HG02938 (cell line): ENCODE measurements around the gene NARF.

Experiments
- ATAC-seq: cut with Tn5 transposase; IDR thresholded peaks from one replicate; pipeline ENCODE4 v1.9.1; 2021; ENCODE audit warnings: mild to moderate bottlenecking, moderate library complexity; ENCODE audit not compliant: unreplicated experiment

NARF gene

GRCh38 chr17:82433560-82434215, 24.9 kb upstream of the NARF start:
- ATAC-seq: no peak

DNA sequence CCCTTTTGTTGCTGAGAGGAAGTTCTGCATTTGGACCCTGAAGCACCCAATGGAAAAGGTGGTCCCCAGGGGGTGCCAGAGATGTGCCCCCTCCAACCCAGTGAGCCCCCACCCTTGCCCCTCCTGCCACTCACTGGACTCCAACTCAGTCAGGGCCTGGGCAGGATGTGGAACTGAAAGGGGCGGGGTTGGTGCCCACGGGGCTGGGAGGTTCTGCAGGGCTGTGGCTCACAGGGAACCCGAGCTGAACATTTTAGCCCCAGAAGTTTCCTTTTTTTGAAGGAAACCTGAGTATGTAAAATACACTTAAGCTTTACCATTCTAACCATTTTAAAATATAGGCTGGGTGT, 24.4 kb upstream of the NARF start:
- ATAC-seq: no peak

GRCh38 chr17:82435103-82435502, 23.4 kb upstream of the NARF start:
- no peak for ATAC-seq

DNA sequence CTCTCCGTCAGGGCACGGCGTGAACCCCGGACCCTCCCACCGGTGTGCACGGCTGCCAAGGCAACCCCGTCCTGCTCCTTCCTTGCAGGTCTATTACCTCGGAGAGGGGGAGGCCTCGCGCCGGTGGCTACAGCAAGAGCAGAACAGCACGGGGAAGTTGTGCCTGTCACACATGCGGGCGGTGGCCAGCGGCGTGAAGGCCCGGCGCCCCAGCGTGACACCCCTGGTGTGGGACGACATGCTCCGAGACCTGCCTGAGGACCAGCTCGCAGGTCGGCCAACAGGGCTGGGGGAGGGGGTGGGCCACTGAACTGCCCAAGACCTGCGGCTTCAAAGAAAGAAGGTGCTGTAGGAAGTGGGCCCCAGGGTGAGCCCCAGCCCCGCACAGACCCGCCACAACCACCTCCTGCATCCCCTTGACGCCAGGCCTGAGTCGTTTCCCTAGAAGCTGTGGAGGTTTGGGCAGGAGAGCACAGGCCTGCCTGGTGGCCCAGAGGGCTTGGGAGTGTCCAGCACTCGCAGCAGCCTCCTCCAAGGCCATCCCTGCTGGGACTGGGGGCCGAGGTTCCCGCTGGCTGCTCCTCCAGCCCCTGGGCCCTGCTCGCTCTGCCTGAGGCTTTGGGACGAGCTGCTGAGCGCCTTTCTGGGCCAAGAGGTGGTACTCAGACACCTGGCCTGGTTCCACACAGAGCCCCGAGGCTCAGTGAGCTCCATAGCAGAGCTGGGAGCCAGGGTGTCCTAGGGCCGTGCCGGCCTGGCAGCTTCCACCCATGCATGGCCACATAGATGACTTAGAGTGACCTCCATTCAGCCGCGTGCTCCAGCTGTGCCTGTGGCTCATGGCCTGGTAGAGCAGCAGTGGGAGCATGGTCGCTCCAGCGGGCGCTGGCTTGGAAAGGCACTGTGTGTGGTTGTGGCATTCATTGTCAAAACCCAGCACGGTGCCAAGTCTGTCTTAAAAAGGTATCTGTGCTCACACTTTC, 22.6 kb upstream of the NARF start:
- no peak for ATAC-seq

DNA sequence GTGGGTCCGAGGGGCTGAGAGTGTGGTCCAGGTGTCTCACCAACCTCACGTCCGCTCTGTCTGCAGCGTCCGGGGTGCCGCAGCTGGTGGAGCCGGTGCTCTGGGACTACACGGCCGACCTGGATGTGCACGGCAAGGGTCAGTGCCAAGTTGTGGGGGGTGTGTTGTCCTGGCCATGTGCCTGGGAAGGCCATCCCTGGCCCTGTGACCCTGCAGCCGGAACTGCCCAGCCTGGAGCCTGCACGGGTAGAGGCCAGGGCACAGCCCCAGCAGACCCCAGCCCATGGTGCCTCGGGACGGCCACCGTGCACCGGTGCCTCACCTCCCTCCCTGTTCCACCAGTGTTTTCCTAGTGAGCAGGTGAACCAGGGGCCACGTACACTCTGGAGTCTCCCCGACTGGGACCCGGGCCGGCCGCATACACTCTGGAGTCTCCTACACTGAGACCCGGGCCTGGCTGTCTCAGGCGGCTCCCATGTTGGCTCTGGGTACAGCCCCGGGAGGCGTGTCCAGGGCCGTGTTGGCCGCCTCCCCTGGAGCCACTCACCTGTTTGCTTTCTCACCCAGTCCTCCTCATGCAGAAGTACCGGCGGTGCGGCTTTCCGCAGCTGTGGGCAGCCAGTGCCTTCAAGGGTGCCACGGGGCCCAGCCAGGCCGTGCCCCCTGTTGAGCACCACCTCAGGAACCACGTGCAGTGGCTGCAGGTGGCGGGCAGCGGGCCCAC, 21.8 kb upstream of the NARF start:
- no peak for ATAC-seq

GRCh38 chr17:82437325-82437668, 21.2 kb upstream of the NARF start:
- ATAC-seq: no peak

- no peak for ATAC-seq
Observed at GRCh38 chr17:82438401-82439193, 19.9 kb upstream of the NARF start.

DNA sequence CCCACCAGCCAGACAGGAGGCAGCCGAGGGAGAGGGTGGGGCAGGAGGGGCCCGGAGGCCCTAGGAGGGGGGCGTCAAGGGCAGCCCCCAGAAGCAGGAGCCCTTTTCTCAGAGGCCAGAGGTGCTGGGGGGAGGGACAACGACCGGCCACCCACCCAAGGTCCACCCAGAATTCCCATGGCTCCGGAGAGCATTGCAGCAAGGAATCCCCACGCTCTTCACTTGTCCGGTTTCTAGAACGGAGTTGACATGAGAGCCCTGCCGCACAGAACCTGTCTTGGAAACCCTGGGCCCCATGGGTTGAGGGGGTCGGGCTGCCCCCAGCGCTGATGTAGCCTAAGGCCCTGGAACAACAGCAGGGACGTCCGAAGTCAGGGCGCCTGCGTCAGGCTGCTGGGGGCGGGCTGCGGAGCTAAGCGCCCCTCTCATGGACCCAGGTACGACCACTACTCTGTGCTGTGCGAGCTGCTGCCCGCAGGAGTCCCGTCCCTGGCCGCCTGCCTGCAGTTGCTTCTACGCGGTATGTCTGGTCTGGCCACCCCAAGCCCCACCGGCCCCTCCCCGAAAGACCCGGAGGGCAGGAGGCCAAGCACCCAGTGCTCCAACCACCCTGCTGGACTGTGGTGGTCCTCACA, 19.2 kb upstream of the NARF start:
- no peak for ATAC-seq

DNA sequence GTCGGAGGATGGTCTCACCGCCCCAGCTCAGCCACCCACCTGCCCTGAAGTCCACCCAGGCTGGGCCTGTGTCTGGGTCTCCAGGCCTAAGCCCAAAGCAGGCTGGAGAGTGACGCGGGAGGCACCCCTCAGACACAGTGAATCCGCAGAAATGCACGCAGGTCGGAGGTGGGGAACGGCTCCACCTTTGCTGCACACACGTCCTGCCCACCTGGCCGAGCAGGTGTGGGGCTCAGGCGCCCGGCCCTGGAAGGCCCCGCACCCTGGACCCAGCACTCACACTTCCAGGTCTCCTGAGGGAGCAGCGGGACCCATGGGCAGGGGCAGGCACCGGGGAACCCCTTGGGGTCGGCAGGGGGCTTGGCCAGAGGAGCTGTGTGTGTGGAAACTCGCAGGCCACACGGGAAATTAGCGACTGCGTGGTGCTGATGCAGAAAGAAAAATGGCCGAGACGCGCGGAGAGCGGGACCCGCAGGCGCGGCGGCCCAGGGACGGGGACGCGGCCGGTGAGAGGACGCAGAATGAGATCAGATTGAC, 18.6 kb upstream of the NARF start:
- ATAC-seq: no peak

GRCh38 chr17:82440469-82440981, 18.0 kb upstream of the NARF start:
- ATAC-seq: no peak

DNA sequence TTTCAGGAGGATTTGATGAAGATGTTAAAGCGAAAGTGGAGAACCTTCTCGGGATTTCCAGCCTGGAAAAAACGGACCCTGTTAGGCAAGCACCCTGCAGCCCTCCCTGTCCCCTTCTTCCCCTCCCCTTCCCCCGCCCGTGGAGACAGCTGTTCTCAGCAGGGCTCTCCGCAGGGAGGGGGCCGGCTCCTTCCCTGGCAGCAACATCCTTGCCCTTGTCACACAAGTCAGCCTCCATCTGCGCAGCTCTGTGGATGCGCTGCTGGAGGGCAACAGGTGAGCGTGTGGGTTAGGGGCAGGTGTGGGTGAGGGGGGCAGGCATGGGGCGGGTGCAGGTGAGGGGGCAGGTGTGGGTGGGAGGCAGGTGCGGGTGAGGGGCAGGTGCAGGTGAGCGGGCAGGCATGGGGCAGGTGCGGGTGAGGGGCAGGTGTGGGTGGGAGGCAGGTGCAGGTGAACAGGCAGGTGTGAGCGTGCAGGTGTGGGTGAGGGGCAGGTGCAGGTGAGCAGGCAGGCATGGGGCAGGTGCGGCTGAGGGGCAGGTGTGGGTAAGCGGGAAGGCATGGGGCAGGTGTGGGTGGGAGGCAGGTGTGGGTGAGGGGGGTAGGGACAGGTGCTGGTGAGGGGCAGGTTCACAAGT, 17.4 kb upstream of the NARF start:
- no peak for ATAC-seq

DNA sequence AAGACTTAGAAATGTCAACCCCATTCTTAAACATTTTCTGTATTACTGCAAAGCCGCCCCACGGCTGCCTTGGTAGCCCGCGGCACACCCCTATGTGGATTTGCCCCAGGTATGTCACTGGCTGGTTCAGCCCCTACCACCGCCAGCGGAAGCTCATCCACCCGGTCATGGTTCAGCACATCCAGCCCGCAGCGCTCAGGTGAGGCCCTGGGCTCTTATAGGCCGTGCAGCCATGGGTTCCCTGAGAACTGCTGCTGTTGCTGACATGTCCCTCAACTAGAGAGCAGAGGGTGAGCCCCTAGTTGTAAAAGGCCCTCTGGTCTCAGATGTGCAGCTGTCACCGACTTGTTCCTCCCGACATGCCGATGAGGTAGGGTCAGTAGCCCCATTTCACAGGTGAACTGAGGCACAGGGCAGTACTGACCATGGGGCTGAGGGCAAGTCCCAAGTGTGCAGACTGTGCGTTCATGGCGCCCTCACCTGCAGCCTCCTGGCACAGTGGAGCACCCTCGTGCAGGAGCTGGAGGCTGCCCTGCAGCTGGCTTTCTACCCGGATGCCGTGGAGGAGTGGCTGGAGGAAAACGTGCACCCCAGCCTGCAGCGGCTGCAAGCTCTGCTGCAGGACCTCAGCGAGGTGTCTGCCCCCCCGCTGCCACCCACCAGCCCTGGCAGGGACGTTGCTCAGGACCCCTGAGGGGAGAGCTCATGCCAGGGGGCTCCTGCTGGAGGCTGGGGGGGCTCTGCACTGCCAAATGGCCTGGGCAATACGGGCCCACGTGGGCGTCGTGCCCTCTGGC, 16.7 kb upstream of the NARF start:
- ATAC-seq: no peak

GRCh38 chr17:82442643-82443464, 15.7 kb upstream of the NARF start:
- ATAC-seq: no peak

DNA sequence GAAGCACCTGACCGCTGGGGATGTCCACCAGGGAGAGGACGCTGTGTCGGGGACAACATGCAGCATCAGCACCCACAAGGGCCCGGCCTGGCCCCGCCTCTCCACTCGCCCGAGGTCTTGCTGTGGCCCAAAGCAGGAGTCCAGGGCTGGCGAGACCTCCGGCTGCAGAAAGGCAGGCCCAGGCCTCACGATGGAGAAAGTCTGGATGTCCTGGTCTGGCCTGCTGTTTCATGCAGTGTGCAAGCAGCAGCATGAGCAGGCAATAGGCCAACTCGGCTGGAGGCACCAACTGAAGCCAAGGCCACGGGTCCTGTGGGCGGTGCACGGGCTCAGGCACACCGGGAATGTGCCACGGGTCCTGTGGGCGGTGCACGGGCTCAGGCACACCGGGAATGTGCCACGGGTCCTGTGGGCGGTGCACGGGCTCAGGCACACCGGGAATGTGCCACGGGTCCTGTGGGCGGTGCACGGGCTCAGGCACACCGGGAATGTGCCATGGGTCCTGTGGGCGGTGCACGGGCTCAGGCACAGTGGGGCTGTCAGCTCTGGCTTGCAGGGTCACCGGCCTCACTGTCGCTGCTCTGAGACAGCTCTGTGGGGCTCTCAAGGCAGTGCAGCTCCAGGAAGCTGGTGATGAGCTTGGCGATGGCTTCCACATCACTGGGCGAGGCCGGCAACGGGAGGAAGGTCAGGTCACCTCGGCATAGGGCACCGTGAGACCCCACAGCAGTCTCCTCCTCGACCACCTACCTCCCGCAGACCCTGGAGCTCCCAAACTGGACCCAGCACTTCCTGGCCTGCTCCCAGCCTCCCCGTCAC, 14.9 kb upstream of the NARF start:
- ATAC-seq: no peak

- ATAC-seq: no peak
Observed at GRCh38 chr17:82444284-82444893, 14.2 kb upstream of the NARF start.

- no peak for ATAC-seq
Observed at GRCh38 chr17:82444941-82445521, 13.5 kb upstream of the NARF start.
